Activated B cell treated with CpG ODN at 0.5 μM for 24 hours (primary cell): ENCODE data around the gene SEMA3D. TPM values are rescaled to one million over a fixed set of nuclear protein-coding genes. Genes with fewer than 3 reads are reported as not detected.

Source experiments
- ATAC-seq: fragments of 200-7000 bp; cut with Tn5 transposase; one replicate; pipeline ENCODE4 v1.10.0; 2021; ENCODE audit warnings: low read depth, mild to moderate bottlenecking, moderate library complexity
- CTCF ChIA-PET: fragments of 350-600 bp; sonication (Branson Sonifier 250); formaldehyde crosslinking; loops from one replicate; lab custom pipeline; 2021; ENCODE audit warnings: antibody characterized with exemption; lab: Charles Lee
- POLR2A ChIA-PET: fragments of 350-600 bp; sonication (Branson Sonifier 250); formaldehyde crosslinking; loops from one replicate; lab custom pipeline; 2021; ENCODE audit warnings: antibody characterized with exemption; lab: Charles Lee
- DNase-seq: peaks from one replicate; pipeline ENCODE4 v3.0.0; 2022
- H3K27ac Mint-ChIP-seq: one replicate; pipeline ENCODE4 v1.8.0; 2020; ENCODE audit warnings: mixed read lengths
- H3K27me3 Mint-ChIP-seq: one replicate; pipeline ENCODE4 v1.8.0; 2021; ENCODE audit warnings: mixed read lengths
- H3K36me3 Mint-ChIP-seq: one replicate; pipeline ENCODE4 v1.8.0; 2021; ENCODE audit warnings: low read depth, mixed read lengths
- H3K4me1 Mint-ChIP-seq: one replicate; pipeline ENCODE4 v1.8.0; 2021; ENCODE audit warnings: mixed read lengths
- H3K4me3 Mint-ChIP-seq: one replicate; pipeline ENCODE4 v1.8.0; 2020; ENCODE audit warnings: mild to moderate bottlenecking, mixed read lengths
- H3K9me3 Mint-ChIP-seq: one replicate; pipeline ENCODE4 v1.8.0; 2020; ENCODE audit warnings: mixed read lengths
- CTCF ChIP-seq: fragments of 200-600 bp; IDR thresholded peaks from one replicate; pipeline ENCODE4 v1.8.0; 2022; ENCODE audit warnings: antibody characterized with exemption, mild to moderate bottlenecking
- intact Hi-C: fragments of 100-400 bp; cut with micrococcal nuclease; formaldehyde crosslinking; loops from one replicate; pipeline ENCODE4 v1.15.1; 2024
- total RNA-seq: library from RNA; stranded (reverse); gene quantifications from 2 replicates; pipeline ENCODE4 v1.2.3, GENCODE V29; 2022

Gene SEMA3D
- total RNA-seq, 1 donor from 2014 or later, result not detected

- Mint-ChIP-seq H3K4me1 (no peaks in the 10 kb centered on the region), H3K9me3 (no peaks in the 10 kb centered on the region), H3K36me3 (no peaks in the 10 kb centered on the region), H3K4me3 (no peak overlapping the region), H3K27me3 (no peaks in the 10 kb centered on the region), H3K27ac (no peak overlapping the region)
- TF ChIP-seq CTCF, result no peak
- no peak for DNase-seq
- ATAC-seq, result no peak
- intact Hi-C loops, result no loop called here
- ChIA-PET CTCF (no interaction called here), POLR2A (no interaction called here)
Measured at GRCh38 chr7:85052056-85052737, 134.7 kb downstream of the SEMA3D start.

DNA sequence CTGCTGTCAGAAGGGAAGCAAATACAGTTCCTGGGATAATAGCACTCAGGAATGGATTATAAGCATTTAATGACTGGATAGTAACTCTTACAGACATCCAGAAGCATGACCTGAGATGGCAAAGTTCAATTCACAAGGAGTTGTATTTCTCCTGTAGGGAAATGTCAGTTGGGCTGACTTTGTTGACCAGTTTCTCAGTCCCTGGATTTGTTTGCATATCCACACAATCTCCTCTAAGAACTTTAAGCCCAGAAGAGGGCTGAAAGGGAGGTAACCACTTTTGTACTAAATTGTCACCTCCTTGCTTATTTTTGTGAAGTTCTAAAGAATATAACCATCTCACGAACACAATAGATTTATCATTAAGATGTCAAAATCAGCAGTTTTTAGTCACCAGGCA lies 140.3 kb downstream of the SEMA3D start:
- H3K36me3 Mint-ChIP-seq, result no peaks in the 10 kb centered on the region
- no peak for TF ChIP-seq CTCF
- ATAC-seq (no peak), DNase-seq (no peak)
- H3K27me3 Mint-ChIP-seq, result no peaks in the 10 kb centered on the region
- H3K9me3 Mint-ChIP-seq, result no peaks in the 10 kb centered on the region
- intact Hi-C loops, result no loop called here
- no peak overlapping the region for H3K4me3 Mint-ChIP-seq
- H3K4me1 Mint-ChIP-seq, result no peaks in the 10 kb centered on the region
- CTCF ChIA-PET, result no interaction called here
- no peak overlapping the region for H3K27ac Mint-ChIP-seq
- POLR2A ChIA-PET, result no interaction called here

GRCh38 chr7:85041605-85042216 lies 145.1 kb downstream of the SEMA3D start:
- no peak for TF ChIP-seq CTCF
- ATAC-seq (peak; percentile 21), DNase-seq (no peak)
- Mint-ChIP-seq H3K4me1 (no peaks in the 10 kb centered on the region), H3K9me3 (no peaks in the 10 kb centered on the region), H3K27me3 (no peaks in the 10 kb centered on the region), H3K27ac (no peak overlapping the region), H3K36me3 (no peaks in the 10 kb centered on the region), H3K4me3 (no peak overlapping the region)
- ChIA-PET POLR2A (no interaction called here), CTCF (interaction anchor here (0.6 to 6.1 kb wide), 9 partner anchors 8 to 513 kb away, joined by 3 to 75 read pairs (median 4); partner anchors contain the start of gene SEMA3D)
- intact Hi-C loops, result loop anchor here (1.0 to 2.0 kb wide), 3 partner anchors 145 to 513 kb away; partner anchors contain the start of gene SEMA3D

DNA sequence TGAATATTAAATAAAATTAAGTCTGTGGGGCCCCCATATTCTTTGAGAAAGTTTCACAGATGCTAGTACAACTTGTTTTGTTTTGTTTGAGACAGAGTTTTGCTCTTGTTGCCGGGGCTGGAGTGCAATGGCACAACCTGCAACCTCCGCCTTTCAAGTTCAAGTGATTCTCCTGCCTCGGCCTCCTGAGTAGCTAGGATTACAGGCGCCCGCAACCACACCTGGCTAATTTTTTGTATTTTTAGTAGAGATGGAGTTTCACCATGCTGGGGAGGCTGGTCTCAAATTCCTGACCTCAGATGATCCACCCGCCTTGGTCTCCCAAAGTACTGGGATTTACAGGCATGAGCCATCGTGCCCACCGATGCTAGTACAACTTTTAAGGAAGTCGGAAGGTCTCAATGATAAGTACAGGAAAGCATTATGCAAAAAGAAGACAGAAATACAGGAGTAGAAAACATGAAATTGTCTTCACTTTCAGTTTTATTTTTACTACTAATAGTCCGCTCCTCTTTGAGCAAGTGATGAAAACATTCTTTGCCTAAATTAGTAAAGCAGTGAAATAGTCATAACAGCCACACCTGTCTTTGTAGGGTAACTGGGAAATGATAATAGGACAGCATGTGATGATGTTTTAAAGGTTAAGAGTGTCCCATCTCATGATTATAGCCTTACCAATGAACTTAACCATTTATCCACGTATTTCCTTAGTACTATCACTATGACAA lies 147.5 kb downstream of the SEMA3D start:
- CTCF ChIA-PET, result interaction anchor here (1.2 to 6.1 kb wide), 3 partner anchors 426 to 519 kb away, joined by 3 to 75 read pairs (median 41); no protein-coding TSS in a partner anchor
- Mint-ChIP-seq H3K4me1 (no peaks in the 10 kb centered on the region), H3K27me3 (no peaks in the 10 kb centered on the region), H3K9me3 (no peaks in the 10 kb centered on the region), H3K4me3 (no peak overlapping the region), H3K27ac (no peak overlapping the region), H3K36me3 (no peaks in the 10 kb centered on the region)
- intact Hi-C loops, result loop anchor here (10.0 kb wide), 1 partner anchor 55 kb away; no protein-coding TSS in a partner anchor
- DNase-seq, result no peak
- no peak for ATAC-seq
- TF ChIP-seq CTCF, result no peak
- POLR2A ChIA-PET, result no interaction called here

- Mint-ChIP-seq H3K9me3 (no peaks in the 10 kb centered on the region), H3K4me1 (no peaks in the 10 kb centered on the region), H3K36me3 (no peaks in the 10 kb centered on the region), H3K27ac (no peak overlapping the region), H3K4me3 (no peak overlapping the region), H3K27me3 (no peaks in the 10 kb centered on the region)
- CTCF ChIA-PET, result interaction anchor here (0.7 to 6.1 kb wide), 3 partner anchors 512 to 520 kb away, joined by 3 to 75 read pairs (median 3); no protein-coding TSS in a partner anchor
- POLR2A ChIA-PET, result no interaction called here
- intact Hi-C loops, result loop anchor here (10.0 kb wide), 1 partner anchor 56 kb away; no protein-coding TSS in a partner anchor
- no peak for TF ChIP-seq CTCF
- ATAC-seq, result no peak
- no peak for DNase-seq
Measured at GRCh38 chr7:85038466-85038865, 148.4 kb downstream of the SEMA3D start.
